ENCODE data around the gene GBP1.
"Not testable (repeated sequence)": the region's sequence is repeated elsewhere in the genome, so short reads cannot be mapped to it uniquely, and the experiment has no call there.

GRCh38 chr1:89046318-89047183, 18.5 kb downstream of the GBP1 start:
- not testable (repeated sequence) for TF ChIP-seq POLR2AphosphoS5 (IDR thresholded peaks at IDR 0.05; ENCODE audit: borderline replicate concordance, low read depth, low read length); EZH2 (IDR thresholded peaks at IDR 0.05)

Data from SK-N-MC (cell line).